IPS DF 4.7 (cell line): ENCODE data around the gene GRIN3B.

ENCODE experiments used
- DNase-seq: peaks from one replicate; pipeline ENCODE4 v3.0.0-alpha.2; 2013; ENCODE audit warnings: low spot score; ENCODE audit errors: extremely low read depth

Gene GRIN3B

GRCh38 chr19:1006711-1007398, 6.6 kb downstream of the GRIN3B start:
- DNase-seq = no peak

- no peak for DNase-seq
Measured at GRCh38 chr19:1007399-1008251, 7.4 kb downstream of the GRIN3B start.

DNA sequence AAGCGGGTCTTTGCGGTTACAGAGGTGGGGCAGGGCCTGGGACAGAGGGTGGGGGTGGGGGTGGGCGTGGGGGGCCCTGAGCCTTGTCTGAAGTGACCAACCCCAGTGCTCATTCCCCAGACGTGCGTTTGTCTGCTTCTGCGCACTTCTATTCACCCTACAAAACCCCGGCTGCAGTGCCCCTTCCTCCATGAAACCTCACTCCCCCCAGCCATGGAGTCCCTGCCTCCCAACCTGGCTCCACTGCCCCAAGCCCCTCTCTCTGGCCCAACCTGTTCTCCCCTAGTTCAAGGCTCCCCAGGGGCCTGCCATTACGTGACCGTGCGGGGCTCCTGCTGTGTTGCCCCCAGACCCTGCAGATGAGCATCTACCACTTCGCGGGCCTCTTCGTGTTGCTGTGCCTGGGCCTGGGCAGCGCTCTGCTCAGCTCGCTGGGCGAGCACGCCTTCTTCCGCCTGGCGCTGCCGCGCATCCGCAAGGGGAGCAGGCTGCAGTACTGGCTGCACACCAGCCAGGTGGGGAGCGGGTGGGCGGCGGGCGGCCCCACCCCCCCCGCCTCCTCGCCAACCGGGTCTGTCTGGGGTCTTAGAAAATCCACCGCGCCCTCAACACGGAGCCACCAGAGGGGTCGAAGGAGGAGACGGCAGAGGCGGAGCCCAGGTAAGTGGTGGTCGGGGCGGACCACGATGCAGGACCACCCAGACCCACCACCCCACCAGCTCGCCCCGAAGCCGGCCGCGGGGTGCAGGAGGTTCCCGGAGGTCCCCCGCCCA, 8.2 kb downstream of the GRIN3B start:
- DNase-seq = no peak

GRCh38 chr19:1009041-1009980, 9.1 kb downstream of the GRIN3B start:
- no peak for DNase-seq

DNA sequence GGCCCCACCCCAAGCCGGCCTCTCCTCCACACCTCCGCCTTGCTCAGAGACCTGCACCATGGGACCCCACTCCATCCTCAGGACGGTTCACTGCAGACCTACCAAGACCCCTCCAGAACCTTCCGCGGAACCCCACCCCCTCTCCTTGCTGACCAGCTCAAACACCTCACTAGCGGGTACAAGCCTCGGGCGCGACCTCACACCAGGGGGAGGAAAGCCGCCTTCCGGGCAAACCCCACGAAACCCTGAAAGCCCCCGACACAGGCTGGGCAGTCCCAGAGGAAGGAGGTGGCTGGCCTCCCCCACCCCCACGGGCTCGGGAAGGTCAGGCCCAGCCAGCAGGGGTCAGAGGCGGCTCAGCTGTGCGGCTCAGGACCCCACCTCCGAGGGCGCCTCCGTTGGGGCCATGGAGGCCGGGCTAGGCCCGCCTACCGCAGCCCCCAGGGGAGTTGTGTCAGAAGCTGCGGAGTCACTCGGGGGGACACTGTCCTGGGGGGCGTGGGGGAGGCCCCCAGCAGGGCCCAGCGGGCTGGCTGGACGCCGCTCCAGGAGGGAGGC, 9.8 kb downstream of the GRIN3B start:
- no peak for DNase-seq

- no peak for DNase-seq
Measured at GRCh38 chr19:1010586-1011510, 10.6 kb downstream of the GRIN3B start.

- no peak for DNase-seq
Measured at GRCh38 chr19:1011831-1012333, 11.7 kb downstream of the GRIN3B start.

DNA sequence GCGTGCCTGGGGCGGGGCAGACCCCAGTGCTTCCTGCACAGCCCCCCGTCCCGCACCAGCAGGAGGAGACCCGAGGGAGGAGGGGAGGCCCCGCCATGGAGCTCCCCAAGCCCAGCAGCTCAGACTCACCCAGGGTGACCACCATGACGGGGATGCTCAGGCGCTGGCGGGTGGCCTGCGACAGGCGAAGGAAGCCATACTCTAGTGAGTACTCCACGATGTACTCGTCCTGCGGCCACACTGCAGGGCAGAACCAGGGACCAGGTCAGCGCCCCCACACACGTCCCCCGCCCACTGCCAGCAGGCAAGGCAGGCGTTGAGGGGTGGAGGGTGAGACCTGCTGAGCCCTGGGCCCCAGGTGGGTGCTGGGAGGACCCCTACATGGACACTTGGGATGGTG, 12.1 kb downstream of the GRIN3B start:
- no peak for DNase-seq

DNA sequence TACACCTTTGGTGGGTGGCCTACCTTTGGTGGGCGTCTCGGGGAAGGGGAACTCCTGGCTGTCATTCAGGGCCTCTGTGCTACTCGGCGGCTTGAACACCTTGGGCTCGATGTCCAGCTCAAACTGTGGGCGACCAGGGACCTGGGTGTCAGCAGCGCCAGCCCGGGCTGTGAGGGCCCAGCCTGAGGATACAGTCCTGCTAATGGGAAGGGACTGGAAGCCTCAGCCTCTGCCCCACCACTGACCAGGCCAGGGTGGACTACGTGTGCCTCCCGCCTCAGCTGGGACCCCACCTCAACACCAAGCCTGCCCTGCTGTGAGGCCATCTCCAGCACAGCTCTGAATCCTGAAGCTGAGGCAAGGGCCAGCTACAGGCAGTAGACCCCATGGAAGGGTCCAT, 13.0 kb downstream of the GRIN3B start:
- DNase-seq = no peak

- DNase-seq = no peak
Measured at GRCh38 chr19:1014161-1015060, 14.2 kb downstream of the GRIN3B start.

DNA sequence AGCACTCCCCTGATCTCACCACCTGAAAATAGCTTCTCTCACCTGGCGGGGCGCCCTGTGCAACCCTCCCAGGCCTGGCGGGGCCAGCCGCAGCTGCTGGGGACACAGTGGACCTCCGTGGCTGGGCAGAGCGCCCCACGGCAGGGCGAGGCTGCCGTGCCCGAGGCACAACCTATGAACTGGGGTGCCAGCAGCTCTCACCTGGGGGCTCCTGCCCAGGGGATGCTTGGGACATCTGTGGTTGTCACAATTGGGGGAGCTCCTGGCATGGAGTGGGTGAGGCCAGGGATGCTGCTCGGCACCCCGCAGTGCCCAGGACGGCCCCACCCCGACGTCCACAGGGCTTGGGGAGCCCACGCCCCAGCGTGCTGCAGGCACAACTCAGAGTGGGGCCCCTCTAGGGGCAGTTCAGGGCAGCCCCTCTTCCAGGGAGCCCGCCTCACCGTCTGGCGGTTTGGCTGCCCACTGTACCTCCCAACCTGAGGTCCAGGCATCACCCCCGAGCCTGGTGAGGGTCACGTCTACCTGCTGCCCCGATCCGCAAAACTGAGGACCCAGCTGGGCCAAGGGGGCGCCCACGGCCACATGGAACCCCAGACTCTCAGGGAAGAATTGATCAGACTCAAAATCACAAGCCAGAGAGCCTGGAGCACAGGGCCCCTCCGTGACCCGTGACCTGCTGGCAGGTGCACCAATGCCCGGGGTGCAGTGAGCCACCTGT, 15.0 kb downstream of the GRIN3B start:
- DNase-seq = no peak

DNA sequence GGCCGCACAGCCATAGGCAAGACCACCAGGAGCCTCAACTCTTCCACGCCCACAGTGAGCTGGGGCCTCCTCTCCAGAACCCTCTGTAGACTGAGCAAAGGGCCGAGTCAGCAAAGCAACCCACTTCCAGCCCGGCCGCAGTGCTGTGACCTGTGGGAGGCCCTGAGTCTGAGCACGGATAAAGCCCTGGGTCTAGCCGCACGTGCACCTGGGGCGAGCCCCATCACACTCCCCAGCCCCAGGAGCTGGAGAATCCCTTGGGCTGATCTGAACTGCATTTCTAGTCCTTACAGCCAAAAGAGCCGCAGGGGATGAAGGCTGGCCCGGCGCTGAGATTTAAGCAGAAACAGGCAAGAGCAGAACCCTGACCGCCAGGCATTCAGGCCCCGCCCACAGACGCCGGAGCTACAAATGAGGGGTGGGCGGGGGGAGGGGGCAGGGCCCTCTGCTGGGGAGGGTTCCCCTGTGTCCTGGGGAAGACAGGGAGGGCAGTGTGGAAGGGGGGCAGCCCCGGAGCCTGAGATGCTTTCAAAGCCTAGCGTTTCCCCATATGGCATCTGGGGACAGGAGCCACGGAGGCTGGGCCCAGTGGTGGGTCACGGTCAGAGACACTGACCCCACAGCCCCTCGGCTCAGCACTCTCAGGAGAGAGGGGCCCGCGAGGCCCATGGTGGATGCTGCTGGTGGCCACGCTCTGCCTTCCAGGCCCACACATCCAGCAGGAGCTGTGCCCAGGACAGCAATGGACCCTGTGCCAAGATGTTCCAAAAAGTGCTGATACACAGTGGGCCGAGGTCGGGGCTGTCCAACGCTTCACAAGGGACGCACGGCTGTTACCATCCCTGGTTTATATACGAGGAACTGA, 15.8 kb downstream of the GRIN3B start:
- no peak for DNase-seq

GRCh38 chr19:1016647-1017114, 16.5 kb downstream of the GRIN3B start:
- DNase-seq = no peak

DNA sequence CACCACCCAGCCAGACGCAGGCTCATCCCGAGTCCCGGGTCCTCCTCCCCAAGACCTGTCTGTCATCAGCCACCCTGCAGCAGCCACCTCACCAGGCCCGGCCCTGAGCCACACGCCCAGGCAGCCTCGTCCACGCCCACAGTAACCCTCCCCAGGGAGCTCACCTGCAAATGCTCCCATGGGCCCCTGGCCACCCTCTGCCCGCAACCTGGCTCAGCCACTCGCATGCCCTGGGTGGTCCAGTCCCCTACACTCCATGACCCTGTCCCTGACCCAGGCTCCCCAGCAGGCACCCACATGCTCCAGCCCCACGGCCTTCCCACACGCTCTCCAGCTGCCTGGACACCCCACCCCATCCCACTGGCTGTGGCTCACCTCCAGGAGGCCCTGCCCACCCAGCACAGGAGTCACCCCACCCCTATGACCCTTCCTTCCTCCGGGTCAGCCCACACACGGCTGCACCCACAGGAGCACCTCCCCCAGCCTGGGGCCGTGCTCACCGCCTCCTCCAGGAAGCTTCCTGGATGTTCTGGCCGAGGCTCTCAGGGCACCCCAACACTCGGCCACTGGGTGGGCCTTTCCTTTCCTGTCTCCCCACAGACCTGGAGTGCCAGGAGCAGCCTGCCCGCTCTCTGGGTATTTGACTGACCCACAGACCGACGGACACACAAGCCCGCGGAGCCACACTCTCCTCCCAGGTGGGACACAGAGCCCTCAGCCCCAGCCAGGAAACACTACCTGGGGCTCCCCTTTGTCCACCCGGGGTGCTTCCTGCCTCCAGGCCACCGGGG, 17.1 kb downstream of the GRIN3B start:
- DNase-seq = no peak

- no peak for DNase-seq
Measured at GRCh38 chr19:1017906-1018305, 17.7 kb downstream of the GRIN3B start.

DNA sequence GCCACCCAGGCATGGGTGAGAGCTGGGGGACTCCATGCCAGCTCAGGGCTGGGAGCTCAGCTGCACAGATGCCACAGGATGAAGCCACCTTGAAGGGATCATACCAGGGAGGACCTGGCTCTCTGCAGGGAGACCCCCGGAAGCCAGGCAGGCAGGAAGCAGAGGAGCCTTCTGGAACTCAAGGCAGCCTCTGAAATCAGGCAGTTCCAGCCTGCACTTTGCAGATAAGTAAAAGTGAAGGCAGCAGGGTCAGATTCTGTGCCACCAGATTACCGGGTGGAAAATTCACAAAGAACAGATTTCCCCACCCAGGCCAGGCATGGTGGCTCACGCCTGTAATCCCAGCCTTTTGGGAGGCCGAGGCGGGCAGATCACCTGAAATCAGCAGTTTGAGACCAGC, 18.2 kb downstream of the GRIN3B start:
- no peak for DNase-seq
